Panc1 (cell line): ENCODE data around the gene GIMAP1. TPM values are rescaled to one million over a fixed set of nuclear protein-coding genes. Genes with fewer than 3 reads are reported as not detected.

Source experiments
- ATAC-seq: fragments of 200-7000 bp; cut with Tn5 transposase; 2 replicates; pipeline ENCODE4 v1.9.1; 2020; ENCODE audit warnings: mild to moderate bottlenecking, moderate library complexity
- BruUV-seq: library from RNA; stranded (reverse); fragments of 400-500 nt; replicated peaks from 2 replicates; lab custom pipeline; 2021; lab: Mats Ljungman, UMichigan
- CTCF ChIA-PET: fragments of 300-600 bp; sonication (Branson Sonifier 250); formaldehyde crosslinking; loops from one replicate; lab custom pipeline; 2022; ENCODE audit warnings: antibody characterized with exemption; lab: Charles Lee
- POLR2A ChIA-PET: fragments of 300-600 bp; sonication (Branson Sonifier 250); formaldehyde crosslinking; loops from one replicate; lab custom pipeline; 2022; ENCODE audit warnings: antibody characterized with exemption; lab: Charles Lee
- DNase-seq: peaks from one replicate; pipeline ENCODE4 v3.0.0-alpha.2; 2010; ENCODE audit warnings: low read depth, low spot score
- H3K27ac ChIP-seq: 2 replicates; pipeline ENCODE4 v1.5.1; 2011; ENCODE audit warnings: mild to moderate bottlenecking, low read length, inconsistent platforms
- H3K27me3 ChIP-seq: fragments of 200-500 bp; sonication (Bioruptor generic); 2 replicates; pipeline ENCODE4 v1.6.0; 2014; ENCODE audit warnings: low read length, inconsistent platforms; ENCODE audit not compliant: control insufficient read depth, insufficient read depth
- H3K36me3 ChIP-seq: fragments of 200-500 bp; sonication (Bioruptor generic); 2 replicates; pipeline ENCODE4 v1.5.1; 2014; ENCODE audit warnings: inconsistent platforms, mild to moderate bottlenecking, low read length, moderate library complexity; ENCODE audit not compliant: control insufficient read depth, insufficient read depth
- H3K4me1 ChIP-seq: 2 replicates; pipeline ENCODE4 v1.5.1; 2011; ENCODE audit warnings: inconsistent platforms, mild to moderate bottlenecking, low read length, moderate library complexity; ENCODE audit not compliant: control insufficient read depth, insufficient read depth
- H3K4me3 ChIP-seq, 2 experiments: 2 replicates each; pipeline ENCODE4 v1.5.1; 2011 to 2012; ENCODE audit warnings: low read depth in 2 of 2, low read length in 2 of 2, mild to moderate bottlenecking in 2 of 2, inconsistent platforms in 1 of 2, moderate library complexity in 1 of 2
- H3K9me3 ChIP-seq: fragments of 200-500 bp; sonication (Bioruptor generic); 2 replicates; pipeline ENCODE4 v1.5.1; 2014; ENCODE audit warnings: low read depth, mild to moderate bottlenecking, inconsistent platforms, low read length, moderate library complexity; ENCODE audit not compliant: control insufficient read depth, insufficient read depth
- CTCF ChIP-seq: fragments of 450-650 bp; IDR thresholded peaks from 2 replicates; pipeline ENCODE4 v1.5.1; 2017; ENCODE audit warnings: mild to moderate bottlenecking
- POLR2AphosphoS5 ChIP-seq: IDR thresholded peaks from 2 replicates; pipeline ENCODE4 v1.6.1; 2012; ENCODE audit warnings: mild to moderate bottlenecking, low read depth, low read length, moderate library complexity
- REST ChIP-seq, 2 experiments: IDR thresholded peaks; 2 replicates each; pipeline ENCODE4 v1.6.1; 2011 to 2012; ENCODE audit warnings: low read depth in 2 of 2, control low read depth in 1 of 2, low read length in 1 of 2, mild to moderate bottlenecking in 1 of 2, moderate library complexity in 1 of 2; ENCODE audit not compliant: insufficient read depth in 1 of 2
- SIN3A ChIP-seq: IDR thresholded peaks from 2 replicates; pipeline ENCODE4 v1.6.1; 2012; ENCODE audit warnings: low read depth, mild to moderate bottlenecking, low read length, moderate library complexity, borderline replicate concordance; ENCODE audit not compliant: insufficient read depth
- TCF7L2 ChIP-seq: IDR thresholded peaks from 2 replicates; pipeline ENCODE4 v1.6.1; 2011; ENCODE audit warnings: mild to moderate bottlenecking, low read depth, low read length, inconsistent platforms
- in situ Hi-C: cut with HindIII; loops from 2 replicates; pipeline ENCODE4 v1.10.0; 2016; ENCODE audit warnings: low sequenced_read_pairs, low pct_unique_long_range_greater_than_20kb
- intact Hi-C: fragments of 100-400 bp; cut with micrococcal nuclease; formaldehyde crosslinking; loops from one replicate; pipeline ENCODE4 v1.10.0; 2022; ENCODE audit not compliant: unreplicated experiment
- total RNA-seq: library from RNA; stranded (reverse); gene quantifications from one replicate; pipeline ENCODE4 v1.2.1, GENCODE V29; 2021; ENCODE audit not compliant: unreplicated experiment

The GIMAP1 gene
- total RNA-seq, 1 experiment from 2014 or later: 0.05 TPM

- no peak for ATAC-seq
- in situ Hi-C loops: no loop called here
Observed at GRCh38 chr7:150719960-150720891, 3.8 kb downstream of the GIMAP1 start.

GRCh38 chr7:150721970-150722373 is 5.6 kb downstream of the GIMAP1 start:
- BruUV-seq: no TSS peak
- DNase-seq: no peak
- H3K27me3 ChIP-seq: no peaks in the 10 kb centered on the region; the same call in 1 of the 2 replicates
- ChIA-PET POLR2A (no interaction called here), CTCF (no interaction called here)
- H3K4me1 ChIP-seq: no peaks in the 10 kb centered on the region
- no peaks in the 10 kb centered on the region for H3K9me3 ChIP-seq
- no peaks in the 10 kb centered on the region for H3K36me3 ChIP-seq
- H3K27ac ChIP-seq: no peak overlapping the region
- H3K4me3 ChIP-seq: no peak overlapping the region
- in situ Hi-C loops (no loop called here), intact Hi-C loops (no loop called here)
- no peak for ATAC-seq
- no peak for TF ChIP-seq TCF7L2
- no peak for TF ChIP-seq CTCF
- no peak for TF ChIP-seq REST (IDR thresholded peaks at IDR 0.05; ENCODE audit: insufficient read depth in 1 of 2, low read depth in 2 of 2, low read length in 1 of 2)
- no peak for TF ChIP-seq POLR2AphosphoS5

More at GRCh38 chr7:150719960-150720891, 3.8 kb downstream of the GIMAP1 start:
- ChIA-PET CTCF (no interaction called here), POLR2A (no interaction called here)
- Histone ChIP-seq H3K27ac (no peak overlapping the region), H3K27me3 (no peaks in the 10 kb centered on the region; the same call in 1 of the 2 replicates), H3K9me3 (no peaks in the 10 kb centered on the region), H3K4me1 (no peaks in the 10 kb centered on the region), H3K36me3 (no peaks in the 10 kb centered on the region), H3K4me3 (no peak overlapping the region)
- TF ChIP-seq CTCF (no peak), SIN3A (no peak), POLR2AphosphoS5 (no peak), TCF7L2 (no peak), REST (IDR thresholded peaks at IDR 0.05; ENCODE audit: insufficient read depth in 1 of 2, low read depth in 2 of 2, low read length in 1 of 2) (no peak)
- intact Hi-C loops: no loop called here
- BruUV-seq: no TSS peak
- no peak for DNase-seq
